ENCODE results near the gene ADARB1.

DNA sequence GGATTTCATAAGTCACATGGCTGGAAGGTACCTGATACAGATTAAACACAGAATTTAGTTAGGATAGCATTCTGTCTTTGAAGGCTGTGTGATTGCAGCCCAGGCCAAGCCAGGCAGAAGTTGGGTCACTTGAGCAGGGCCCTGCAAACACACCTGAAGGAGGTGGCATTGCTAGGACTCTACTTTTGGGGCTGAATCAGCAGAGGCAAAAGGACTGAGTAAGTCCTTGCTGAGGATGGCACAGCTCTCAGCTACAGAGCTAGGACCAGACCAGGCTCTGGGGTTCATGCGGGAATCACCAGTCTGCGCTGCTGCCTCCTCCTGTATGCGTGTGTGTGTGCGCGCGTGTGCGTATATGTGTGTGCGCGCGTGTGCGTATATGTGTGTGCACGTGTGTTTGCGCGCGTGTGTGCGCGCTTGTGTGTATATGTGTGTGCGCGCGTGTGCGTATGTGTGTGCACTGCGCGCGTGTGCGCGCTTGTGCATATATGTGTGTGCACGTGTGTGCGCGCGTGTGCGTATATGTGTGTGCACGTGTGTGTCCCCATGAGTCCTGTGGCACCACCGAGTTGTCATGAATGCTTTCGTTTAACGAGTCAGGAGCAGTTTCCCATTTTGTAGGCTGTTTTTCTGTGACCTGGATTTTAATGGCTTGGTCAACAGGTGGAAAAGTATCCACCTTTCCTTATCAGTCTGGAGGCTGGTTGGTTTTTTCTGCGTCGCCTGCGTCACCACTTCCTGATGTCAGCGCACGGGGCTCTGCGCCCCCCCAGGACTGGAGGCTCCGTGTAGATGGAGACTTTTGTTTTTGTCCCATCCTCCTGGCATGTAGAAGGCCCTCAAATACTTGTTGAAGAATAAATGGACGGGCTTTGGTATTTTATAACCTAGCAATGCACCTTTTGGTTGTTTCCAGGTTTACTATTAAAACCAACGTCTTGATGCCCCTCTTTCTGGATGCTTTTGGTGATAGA, 34.7 kb downstream of the ADARB1 start:
- TF ChIP-seq, protein P1, sequence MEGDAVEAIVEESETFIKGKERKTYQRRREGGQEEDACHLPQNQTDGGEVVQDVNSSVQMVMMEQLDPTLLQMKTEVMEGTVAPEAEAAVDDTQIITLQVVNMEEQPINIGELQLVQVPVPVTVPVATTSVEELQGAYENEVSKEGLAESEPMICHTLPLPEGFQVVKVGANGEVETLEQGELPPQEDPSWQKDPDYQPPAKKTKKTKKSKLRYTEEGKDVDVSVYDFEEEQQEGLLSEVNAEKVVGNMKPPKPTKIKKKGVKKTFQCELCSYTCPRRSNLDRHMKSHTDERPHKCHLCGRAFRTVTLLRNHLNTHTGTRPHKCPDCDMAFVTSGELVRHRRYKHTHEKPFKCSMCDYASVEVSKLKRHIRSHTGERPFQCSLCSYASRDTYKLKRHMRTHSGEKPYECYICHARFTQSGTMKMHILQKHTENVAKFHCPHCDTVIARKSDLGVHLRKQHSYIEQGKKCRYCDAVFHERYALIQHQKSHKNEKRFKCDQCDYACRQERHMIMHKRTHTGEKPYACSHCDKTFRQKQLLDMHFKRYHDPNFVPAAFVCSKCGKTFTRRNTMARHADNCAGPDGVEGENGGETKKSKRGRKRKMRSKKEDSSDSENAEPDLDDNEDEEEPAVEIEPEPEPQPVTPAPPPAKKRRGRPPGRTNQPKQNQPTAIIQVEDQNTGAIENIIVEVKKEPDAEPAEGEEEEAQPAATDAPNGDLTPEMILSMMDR (conservative IDR thresholded peaks at IDR 0.05; ENCODE audit: low read depth in 2 of 2) = no peak
- TF ChIP-seq EZH2 (IDR thresholded peaks at IDR 0.05; ENCODE audit: low read depth, unreplicated experiment) (no peak), ZNF331 (CRISPR knock-in tag; IDR thresholded peaks at IDR 0.05; ENCODE audit: low read depth) (no peak), JUNB (IDR thresholded peaks at IDR 0.05; ENCODE audit: unreplicated experiment) (no peak), CREB1 (CRISPR knock-in tag; IDR thresholded peaks at IDR 0.05; ENCODE audit: low read depth) (no peak)
- TF ChIP-seq, protein P2, sequence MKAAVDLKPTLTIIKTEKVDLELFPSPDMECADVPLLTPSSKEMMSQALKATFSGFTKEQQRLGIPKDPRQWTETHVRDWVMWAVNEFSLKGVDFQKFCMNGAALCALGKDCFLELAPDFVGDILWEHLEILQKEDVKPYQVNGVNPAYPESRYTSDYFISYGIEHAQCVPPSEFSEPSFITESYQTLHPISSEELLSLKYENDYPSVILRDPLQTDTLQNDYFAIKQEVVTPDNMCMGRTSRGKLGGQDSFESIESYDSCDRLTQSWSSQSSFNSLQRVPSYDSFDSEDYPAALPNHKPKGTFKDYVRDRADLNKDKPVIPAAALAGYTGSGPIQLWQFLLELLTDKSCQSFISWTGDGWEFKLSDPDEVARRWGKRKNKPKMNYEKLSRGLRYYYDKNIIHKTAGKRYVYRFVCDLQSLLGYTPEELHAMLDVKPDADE (IDR thresholded peaks at IDR 0.05) = no peak
- TF ChIP-seq, protein P3, sequence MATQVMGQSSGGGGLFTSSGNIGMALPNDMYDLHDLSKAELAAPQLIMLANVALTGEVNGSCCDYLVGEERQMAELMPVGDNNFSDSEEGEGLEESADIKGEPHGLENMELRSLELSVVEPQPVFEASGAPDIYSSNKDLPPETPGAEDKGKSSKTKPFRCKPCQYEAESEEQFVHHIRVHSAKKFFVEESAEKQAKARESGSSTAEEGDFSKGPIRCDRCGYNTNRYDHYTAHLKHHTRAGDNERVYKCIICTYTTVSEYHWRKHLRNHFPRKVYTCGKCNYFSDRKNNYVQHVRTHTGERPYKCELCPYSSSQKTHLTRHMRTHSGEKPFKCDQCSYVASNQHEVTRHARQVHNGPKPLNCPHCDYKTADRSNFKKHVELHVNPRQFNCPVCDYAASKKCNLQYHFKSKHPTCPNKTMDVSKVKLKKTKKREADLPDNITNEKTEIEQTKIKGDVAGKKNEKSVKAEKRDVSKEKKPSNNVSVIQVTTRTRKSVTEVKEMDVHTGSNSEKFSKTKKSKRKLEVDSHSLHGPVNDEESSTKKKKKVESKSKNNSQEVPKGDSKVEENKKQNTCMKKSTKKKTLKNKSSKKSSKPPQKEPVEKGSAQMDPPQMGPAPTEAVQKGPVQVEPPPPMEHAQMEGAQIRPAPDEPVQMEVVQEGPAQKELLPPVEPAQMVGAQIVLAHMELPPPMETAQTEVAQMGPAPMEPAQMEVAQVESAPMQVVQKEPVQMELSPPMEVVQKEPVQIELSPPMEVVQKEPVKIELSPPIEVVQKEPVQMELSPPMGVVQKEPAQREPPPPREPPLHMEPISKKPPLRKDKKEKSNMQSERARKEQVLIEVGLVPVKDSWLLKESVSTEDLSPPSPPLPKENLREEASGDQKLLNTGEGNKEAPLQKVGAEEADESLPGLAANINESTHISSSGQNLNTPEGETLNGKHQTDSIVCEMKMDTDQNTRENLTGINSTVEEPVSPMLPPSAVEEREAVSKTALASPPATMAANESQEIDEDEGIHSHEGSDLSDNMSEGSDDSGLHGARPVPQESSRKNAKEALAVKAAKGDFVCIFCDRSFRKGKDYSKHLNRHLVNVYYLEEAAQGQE (IDR thresholded peaks at IDR 0.05; ENCODE audit: unreplicated experiment) = no peak
